HEK293 (cell line): Measurements from ENCODE around the gene PHLDB1.

Source experiments
- CTCF ChIP-seq: fragments of 450-650 bp; formaldehyde crosslinking; IDR thresholded peaks from 2 replicates; pipeline ENCODE4 v1.5.1; 2016; ENCODE audit warnings: missing biosample characterization, missing genetic modification characterization
- OVOL3 ChIP-seq: fragments of 450-650 bp; formaldehyde crosslinking; IDR thresholded peaks from 2 replicates; pipeline ENCODE4 v1.5.1; 2016; ENCODE audit warnings: missing biosample characterization, missing genetic modification characterization
- TSHZ1 ChIP-seq: fragments of 450-650 bp; formaldehyde crosslinking; IDR thresholded peaks from 2 replicates; pipeline ENCODE4 v1.5.1; 2016; ENCODE audit warnings: missing biosample characterization, missing genetic modification characterization, borderline replicate concordance
- ZNF23 ChIP-seq: fragments of 450-650 bp; formaldehyde crosslinking; IDR thresholded peaks from 2 replicates; pipeline ENCODE4 v1.5.1; 2016; ENCODE audit warnings: missing biosample characterization, missing genetic modification characterization, borderline replicate concordance

GRCh38 chr11:118672846-118673245, 65.4 kb downstream of the PHLDB1 start:
- no peak for TF ChIP-seq OVOL3
- TF ChIP-seq CTCF (tag by site-specific recombination), result no peak
- no peak for TF ChIP-seq TSHZ1 (tag by site-specific recombination)
- TF ChIP-seq ZNF23, result no peak
